Stimulated activated CD4-positive, alpha-beta T cell treated with anti-CD3 and anti-CD28 coated beads, Interleukin-12 subunit alpha, Interleukin-12 subunit beta, amount 100 ng/mL, for 4 hours (primary cell): ENCODE measurements around the gene P4HA2.

Source experiments
- DNase-seq: peaks from one replicate; pipeline ENCODE4 v3.0.0-alpha.2; 2020

Gene P4HA2

DNA sequence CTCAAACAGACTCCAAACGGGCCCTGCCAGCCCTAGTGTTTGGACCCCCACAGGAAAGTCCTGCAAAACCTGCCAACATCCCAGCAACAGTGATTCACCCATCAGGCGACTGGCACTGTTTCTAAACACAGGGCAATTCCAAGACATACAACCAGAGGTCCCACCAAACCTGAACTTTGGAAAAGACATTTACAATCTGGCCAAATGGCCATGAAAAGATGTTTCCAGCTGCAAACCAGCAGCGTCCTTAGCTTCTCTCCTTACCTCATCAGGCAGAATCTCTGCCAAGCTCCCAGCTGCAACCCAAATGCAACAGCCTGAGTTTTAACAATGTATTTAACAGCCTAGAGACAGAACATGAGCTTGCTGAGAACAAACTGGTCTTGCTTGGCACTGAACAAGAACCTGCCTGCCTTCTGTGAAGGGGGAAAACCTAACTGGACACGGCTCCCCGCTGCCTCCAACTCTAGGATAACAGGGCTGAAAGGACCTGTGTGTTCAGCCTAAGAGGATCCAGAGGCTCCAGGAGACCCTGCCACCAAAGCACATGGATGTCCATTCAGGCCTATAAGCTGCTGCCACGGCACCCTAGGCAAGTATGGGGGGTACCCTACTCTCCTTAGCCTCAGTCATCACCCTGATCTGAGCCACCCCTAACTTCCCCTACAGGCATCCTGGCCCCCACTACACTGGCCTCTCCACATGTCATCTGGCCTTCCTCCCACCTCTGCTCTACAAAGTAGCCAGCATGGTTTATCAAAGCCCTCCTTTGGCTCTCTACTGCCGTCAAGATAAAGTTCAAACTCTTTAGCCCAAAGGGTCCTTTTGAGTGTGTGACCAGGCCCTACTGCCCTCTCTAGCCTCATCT, 5.6 kb downstream of the P4HA2 start:
- no peak for DNase-seq

DNA sequence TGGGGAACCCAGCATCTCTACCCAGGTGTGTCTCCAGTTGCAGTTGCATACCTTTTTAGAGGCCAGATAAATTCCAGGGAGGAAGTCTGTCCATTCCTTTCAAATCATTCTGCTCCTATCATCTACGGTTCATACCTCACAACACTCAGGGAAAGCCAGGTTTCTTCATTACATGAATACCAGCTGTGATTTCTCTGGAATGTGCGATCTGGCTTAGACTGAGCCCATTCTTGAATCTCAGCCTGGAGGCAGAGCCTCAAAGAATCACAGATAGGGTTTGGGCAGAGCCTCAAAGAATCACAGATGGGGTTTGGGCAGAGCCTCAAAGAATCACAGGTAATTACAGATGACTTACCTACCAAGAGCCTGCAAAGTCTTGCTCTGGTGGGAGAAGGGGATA, 7.2 kb downstream of the P4HA2 start:
- DNase-seq = no peak

DNA sequence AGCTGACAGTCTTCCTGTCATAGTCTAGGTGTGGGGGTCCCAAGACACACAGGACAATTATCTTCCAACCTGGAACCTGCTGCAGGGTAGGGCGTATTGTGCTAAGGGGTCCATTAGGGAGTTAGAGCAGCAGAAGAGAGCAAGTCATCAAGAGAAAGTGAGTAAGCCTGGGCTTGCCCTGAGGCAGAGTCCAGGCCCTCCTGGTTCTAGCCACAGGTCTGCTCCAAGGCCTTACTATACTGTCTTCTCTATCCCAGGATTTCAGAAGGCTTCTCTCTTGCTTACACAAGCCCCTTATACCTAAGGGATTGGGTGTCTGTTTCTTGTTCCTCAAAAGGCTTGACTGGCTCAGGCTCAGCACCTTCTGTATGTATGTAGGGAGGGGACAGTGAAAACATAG, 7.7 kb downstream of the P4HA2 start:
- DNase-seq = no peak

DNA sequence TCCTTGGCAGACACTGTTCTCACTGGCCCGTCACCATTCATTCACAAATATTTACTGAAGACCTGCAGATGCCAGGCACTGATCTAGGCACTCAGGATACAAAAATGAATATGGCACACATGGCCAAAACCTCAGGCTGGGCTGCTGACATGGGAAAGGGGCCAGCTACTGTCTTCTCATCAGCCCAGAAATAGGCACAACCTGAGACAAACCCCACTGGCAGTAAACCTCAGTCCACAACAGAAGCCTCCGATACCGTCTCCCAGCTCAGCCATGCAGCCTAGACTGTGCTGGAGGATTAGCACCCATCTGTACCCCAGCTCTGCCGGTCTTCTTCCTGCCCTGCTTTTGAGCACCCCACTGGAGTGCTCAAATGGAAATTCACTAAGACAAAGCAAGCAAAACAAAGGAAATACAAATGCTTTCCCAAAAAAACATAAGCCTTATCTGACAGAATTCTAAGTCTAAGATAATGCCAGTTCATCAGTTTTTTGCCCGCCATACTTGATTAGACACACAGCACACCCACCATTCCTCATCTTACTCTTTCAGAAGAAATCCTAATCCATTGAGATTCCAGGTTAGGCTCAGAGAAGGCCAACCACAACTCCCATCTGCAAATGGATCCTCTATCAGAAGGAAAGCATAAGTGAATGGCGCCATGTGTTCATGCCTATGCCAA, 8.2 kb downstream of the P4HA2 start:
- DNase-seq = no peak

DNA sequence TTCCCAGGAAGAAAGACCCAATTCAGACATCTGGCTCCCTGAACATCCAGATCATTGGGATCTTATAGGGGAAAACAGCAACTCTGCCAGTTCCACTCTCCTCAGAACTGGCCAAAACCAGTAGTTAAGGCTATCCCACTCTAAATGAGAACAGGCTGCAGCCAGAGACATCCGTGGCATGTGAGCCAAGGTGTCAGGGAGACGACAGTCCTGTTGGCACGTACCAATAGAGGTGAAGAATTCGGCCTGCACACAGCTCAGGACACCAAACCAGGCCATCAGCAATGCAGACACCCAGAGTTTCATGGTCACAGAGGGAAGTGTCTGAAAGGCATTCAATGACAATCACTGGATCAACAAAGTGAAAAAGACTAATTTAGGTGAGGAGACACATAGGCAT, 9.3 kb downstream of the P4HA2 start:
- DNase-seq = no peak

DNA sequence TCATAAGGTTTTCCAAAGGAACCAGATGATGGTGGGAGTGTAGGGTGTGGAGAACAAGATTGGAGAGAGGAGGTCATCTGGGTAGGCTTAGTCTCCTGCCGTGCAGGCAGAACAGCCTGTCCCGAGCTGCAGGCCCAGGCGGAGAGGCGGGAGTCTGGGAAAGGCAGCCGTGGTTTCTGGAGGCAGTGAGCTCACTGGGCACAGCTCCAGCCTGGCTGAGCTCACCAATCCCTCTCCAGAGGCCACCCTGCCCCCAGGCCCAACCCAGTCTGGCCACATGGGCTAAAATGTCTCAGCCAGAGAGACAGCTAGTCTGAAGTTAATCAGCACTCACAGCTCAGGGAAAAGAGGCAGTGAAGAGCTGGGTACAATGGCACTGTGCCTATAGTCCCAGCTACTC, 12.3 kb downstream of the P4HA2 start:
- no peak for DNase-seq

DNA sequence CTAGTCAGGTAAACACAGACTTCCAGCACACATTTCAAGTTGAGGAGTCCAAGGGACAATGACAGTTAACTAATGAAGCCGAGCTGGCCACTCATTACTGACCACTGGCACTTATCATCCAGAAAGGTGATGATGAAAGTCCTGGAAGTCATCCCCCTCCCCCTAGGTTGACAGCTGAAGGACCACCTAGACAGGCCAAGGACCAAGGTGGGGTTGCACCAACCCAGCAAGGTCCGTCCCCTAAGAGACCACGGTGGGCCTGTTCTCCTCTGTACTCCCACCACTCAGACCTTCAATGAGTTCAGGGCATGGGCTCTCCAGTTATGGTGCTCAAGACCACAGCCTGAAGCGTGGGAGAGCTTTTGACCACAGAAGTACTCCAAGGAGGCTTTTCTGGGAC, 13.2 kb downstream of the P4HA2 start:
- DNase-seq = no peak

DNA sequence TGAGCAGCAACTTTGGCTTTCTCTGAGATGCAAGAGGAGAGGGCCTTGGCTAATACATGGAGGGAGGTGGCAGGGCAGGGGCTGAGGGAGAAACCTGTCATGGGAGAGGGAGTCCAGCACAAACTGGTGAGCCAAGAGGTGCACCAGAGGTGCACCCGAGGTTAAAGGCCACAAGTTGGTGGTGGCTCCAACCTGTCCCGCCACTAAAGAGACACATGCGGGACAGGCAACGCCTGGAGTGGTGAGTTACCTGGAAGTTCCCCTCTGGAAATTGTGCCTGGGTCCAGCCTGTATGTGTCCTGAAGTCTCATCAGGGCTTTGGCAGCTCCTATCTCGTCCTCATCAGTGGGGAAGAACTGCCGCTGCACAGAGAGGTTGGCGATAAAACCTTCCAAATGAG, 14.0 kb downstream of the P4HA2 start:
- no peak for DNase-seq

DNA sequence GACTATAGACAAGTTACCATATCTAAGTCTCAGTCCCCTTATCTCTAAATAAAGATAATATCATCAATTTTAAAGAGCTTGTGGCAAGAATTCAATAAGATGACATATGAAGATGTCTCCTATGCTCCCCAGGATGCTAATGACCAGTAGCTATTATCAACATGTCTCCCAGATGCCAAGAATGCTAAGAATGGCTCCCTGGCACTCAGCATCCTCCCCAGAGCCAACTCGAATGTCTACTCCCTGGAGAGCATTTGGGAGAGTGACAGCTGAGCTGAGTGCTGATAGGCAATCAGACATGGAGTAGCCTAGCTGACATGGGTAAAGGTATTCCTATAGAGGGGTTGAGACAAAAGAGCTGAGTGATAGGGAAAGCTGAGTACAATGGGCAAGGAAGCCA, 15.9 kb downstream of the P4HA2 start:
- DNase-seq = no peak

DNA sequence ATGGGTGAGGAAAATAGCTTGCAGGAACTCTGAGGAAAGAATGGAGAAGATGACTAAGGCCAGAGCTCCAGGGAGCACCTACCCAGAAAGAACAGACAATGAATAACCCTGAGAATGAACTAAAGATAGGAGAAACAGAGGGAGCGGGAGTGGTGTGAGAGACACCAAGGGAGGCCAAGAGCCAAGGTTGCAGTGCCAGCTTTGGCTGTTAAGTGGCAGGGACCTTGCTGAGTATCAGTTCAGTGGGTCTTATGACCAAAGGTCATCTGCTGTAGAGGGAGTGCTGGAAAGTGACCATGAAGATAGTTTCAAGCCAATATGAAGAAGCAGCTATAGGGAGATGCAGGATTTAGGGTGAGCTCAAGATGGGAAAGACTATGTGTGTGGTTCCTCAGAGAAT, 16.7 kb downstream of the P4HA2 start:
- no peak for DNase-seq

DNA sequence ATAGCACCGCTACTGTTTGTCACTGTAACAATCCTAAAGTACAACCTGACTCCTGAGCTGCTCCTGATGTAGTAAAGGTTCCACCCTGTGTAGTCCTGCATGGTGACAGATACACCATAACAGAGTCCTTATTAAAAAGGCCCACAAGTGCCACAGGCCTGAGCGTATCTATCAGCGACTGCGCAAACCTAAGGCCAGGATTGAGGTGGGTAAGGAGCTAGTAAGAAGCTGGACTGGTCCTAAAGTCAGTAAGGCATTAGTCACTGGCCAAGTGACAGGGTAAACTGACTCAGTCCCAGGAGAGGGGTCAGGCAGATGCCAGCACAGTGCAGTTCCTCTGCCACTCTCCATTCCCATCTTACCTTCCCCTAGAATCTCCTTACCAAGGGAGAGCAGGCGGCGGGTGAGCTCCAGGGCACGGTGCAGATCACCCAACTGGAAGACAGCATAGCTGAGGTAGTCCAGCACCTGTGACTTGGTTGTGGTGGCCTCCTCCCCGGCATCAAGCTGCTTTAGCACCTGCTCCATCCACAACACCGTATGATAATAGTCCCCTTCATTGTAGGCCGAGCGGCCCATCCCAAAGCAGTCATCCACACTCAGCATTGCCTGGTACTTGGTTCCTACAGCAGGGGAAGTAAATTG, 17.6 kb downstream of the P4HA2 start:
- DNase-seq = no peak

DNA sequence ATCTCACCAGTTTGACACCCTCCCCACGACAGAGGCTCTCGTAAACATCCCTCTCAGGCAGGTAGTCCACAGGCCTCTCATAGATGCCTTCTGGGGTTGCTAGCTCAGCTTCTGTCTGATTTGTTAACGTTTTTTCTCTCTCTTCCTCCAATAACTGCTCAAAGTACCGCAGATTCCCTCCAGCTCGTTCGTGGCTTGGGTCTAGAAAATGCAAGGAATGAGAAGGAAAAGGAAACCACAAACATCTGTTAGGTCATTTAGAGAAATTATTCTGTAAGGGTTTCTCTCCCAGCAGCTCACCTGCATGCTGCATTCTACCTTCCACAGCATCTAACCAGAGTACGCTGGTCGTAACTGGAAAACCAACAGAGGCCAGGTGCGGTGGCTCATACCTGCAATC, 18.5 kb downstream of the P4HA2 start:
- no peak for DNase-seq

DNA sequence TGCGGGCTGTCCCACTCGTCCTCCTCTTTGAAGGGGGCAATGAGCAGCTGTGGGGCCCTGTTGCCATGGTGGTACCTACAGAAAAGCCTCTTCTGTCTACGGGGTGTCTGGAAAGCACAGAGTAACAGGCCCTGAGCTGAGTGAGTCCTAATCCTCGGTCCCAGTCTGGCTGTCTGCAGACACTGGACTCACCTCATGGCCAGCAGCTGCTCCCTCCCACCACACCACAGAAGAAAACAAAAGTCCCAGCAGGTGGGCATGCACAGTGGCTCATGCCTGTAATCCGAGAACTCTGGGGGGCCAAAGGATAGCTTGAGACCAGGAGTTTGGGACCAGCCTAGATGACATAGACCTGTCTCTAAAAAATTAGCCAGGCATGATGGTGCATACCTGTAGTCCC, 19.9 kb downstream of the P4HA2 start:
- DNase-seq = no peak

DNA sequence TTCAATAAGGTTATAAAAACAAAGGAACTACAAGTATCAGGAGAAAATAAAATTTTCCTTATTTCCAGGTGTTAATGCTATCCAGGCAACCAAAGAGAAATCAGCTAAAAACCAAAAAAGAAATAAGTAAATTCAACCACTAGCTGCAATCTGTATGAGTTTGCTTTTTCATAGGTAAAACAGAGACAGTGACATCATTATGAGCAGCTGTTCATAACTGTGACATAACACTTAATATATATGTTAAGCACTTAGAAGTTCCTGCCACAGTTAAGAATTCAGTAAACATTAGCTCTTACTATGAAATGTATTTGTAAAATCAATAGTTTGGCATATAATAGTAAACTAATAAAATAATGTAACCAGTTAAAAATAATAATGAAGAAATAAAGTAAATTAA, 20.9 kb downstream of the P4HA2 start:
- DNase-seq = no peak

DNA sequence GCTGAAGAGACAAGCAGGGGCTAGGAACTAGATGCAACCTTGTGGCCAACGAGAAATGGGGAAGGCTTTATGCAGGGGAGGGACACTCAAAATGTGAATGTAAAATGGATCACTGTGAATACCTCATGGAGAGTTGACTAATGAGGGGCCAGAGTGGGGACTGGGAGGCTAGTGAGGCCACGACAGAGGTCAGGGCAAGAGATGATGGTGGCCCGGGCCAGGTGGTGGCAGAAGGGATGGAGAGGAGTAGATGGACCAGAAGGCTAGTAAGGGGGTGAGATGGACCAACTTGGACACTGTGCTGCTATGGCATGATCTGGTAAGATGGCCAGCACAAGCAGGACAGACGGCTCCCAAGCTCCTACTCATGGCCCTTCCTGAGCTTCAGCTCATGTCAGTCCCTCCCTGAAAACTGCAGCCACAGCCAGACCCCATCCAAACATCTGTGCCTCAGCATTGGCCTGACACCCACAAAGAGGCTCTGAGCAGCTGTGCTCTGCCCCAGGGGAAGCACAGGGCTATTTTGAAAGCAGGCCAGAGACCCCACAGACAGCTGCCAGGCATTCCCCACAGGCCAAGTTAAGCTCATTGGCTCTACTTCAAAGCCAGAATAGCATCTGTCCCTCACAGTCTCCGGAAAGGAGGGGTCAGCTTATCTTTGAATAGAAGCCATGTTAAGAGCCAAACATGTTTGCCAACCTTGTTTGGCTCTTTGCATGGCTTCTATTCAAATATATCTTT, 22.1 kb downstream of the P4HA2 start:
- DNase-seq = no peak

DNA sequence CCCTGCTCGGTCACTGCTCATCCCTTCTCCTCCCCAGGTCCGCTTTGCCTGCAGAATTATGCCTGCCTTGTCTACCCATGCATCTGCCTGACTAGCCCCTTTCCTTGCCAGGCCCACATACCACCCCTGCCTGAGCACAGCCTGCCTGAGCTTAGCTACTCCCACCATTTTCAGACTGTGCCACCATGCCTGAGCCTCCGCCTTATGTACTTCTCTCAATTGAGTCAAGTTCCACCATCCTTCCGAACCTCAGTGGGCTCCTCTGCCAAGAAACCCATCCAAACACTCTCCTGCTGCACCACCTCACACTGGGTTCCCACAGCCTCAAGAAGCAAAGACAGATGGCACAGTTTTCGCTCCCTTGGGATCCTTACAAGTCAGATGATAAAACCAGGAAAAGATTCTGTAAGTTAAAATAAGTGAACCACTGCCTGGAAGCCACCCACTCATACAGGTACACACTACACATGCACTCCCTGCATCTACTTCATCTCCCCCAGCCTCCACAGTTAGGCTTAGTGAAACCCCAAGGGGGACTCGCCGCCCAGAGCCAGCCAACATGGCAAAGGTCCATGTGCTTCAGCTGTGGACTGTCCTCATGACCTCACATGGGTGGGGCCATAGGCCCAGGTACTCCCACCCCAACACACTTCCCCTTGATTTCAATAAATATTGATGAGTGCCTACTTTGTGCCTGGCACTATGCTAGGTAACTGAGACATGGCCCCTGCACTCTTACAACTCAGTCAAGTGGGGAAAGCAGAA, 23.1 kb downstream of the P4HA2 start:
- no peak for DNase-seq

DNA sequence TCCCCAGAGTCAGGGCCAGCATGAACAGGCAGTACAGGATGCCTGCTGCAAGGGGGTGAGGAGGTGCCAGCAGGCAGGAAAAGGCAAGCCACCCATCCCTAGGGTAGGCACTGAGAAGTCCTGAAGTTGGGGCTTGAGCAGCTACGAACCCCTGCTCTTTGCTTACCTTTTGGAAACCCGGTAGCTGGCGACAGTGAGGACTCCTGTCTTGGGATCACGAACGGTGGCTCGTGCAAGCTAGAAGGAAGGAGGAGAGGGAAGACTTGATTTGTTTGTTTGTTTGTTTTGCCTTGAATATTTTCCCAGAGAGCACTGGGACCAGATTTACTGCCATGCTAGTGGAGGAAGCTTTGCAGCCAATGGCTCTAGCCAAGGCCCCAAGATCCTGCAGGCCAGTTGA, 23.7 kb downstream of the P4HA2 start:
- no peak for DNase-seq

DNA sequence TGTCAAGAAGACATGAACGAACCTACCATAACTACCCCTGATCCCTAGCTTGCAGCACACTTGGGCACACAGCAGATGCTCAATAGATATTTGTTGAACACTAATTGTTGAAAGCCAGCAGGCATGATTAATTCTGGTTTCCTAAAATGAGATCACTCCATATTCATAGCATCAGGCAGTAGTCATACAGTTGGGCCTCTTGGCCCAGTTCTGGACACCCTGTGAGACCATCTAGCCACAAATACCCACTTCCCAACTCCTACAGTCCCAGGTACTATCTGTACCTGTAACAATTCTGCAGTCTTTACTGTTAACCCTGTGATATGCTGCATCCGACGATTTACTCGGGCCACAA, 24.2 kb downstream of the P4HA2 start:
- DNase-seq = no peak

DNA sequence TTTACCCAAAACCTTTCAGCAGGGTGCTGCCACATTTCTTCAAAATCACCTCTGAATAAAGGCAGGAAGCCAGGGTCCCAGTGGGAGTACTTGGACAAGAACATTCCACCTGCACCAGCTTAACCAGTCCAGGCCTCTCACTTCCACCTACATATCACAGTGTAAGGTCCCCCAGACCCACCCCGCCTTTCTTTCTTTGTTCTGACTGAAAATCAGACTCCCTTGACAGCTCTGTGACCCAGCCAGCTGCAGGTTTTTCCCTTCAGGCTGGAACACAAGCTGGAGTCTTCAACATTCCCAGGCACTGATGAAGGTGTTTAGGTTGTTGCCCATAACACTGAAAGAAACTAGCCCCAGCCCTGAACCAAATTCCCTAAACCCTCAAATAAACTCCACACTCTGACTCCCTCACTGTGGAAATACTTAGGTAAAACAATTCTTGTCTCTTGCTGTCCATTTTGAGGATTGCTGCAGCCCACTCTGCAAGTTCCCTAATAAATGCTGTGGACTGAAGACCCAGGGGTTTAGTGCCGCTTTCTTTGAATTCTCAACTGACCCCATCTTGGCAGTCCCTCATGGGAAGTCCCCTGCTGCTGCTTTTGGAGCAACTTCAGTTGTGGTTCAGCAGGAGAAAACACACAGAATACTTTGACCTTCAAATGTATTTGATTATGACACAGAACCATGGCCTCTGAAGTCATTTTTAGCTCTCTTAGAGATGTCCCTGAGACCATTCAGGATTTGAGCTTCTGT, 24.8 kb downstream of the P4HA2 start:
- DNase-seq = no peak

DNA sequence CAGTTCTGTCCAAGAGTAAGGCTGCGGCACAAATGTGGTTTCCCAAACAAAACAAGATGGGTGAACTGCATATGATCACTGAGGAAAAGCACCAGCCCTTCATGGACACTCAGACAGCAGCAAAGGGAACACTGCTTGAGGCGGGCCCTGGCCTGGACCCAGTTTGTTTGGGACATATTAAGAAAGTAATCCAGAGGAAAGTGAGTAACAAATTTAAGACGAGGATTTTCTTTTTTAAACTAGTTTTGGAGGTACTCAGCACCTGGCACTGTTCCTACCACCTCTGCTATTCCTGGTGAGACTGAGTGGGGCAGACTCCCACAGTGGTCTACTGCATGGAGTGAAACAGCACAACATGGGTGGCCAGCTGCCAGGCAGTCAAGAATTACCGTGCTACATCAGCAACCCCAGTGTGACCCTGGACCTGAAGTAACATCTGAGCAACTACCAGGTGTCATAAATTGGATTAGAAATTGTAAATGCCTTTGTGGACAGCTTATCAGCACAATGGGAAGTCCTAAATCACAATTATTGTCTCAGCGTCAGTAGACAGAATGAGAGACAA, 28.5 kb downstream of the P4HA2 start:
- DNase-seq = no peak

DNA sequence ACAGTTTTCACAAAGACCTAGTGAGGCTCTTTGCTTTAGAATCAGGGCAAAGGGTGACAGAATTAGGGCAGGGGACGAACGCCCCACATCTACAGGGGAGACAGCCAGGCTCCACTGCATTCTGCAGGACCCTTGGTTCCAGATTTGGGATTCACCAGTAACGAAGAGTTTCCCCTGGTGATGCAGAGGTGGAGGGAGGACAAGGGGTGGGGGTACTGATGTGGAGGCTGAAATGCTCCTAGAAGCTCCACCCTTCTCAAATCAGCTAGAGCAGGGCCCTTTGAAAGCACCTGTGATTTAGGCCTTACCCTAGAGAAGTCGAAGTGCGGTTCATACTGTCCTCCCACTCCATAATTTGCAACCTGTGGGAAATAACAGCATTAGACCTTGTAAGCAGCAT, 29.1 kb downstream of the P4HA2 start:
- no peak for DNase-seq

DNA sequence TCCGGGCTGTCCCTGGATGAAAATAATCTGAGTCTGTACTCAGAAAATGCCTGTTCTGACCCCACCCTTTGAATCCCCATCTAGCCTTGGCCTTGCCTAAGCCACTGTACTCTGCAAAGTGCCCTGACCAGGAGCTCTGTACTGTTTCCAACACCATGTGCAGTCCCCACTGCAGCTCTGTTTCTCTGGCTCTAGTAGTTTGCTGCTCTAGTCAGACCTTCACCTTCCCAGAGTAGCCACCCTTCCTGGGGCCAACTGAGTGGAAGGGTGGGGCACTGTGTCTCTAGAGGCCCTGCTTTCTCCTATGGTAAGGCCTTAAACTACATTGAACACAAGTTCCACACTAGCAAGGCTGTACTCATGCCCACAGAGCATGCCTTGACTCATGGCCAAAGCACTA, 31.9 kb downstream of the P4HA2 start:
- DNase-seq = no peak
